Erythroblast (primary cell): ENCODE data around the gene CHN2.
A peak's percentile ranks its signal among the peaks of the same experiment; 100 is the strongest.

ENCODE experiments used
- DNase-seq, 2 experiments: peaks; one replicate each; lab custom pipeline; 2025; lab: John Stamatoyannopoulos, UW
- GATA1 ChIP-seq: IDR thresholded peaks from 2 replicates; pipeline ENCODE4 v1.6.1; 2011; ENCODE audit warnings: low read depth, mild to moderate bottlenecking, control low read depth, low read length, moderate library complexity
- POLR2A ChIP-seq: IDR thresholded peaks from 2 replicates; pipeline ENCODE4 v1.6.1; 2011; ENCODE audit warnings: mild to moderate bottlenecking, low read length

Gene CHN2

GRCh38 chr7:29224726-29225125, 30.2 kb downstream of the CHN2 start:
- DNase-seq, result no peak
- TF ChIP-seq POLR2A, result no peak

- TF ChIP-seq POLR2A (no peak), GATA1 (no peak)
- DNase-seq, result no peak
Measured at GRCh38 chr7:29228289-29229011, 33.9 kb downstream of the CHN2 start.

- TF ChIP-seq GATA1 (no peak), POLR2A (no peak)
- DNase-seq, result no peak
Measured at GRCh38 chr7:29229066-29229465, 34.5 kb downstream of the CHN2 start.

GRCh38 chr7:29229946-29230345, 35.4 kb downstream of the CHN2 start:
- TF ChIP-seq POLR2A, result no peak
- no peak for TF ChIP-seq GATA1
- no peak for DNase-seq

GRCh38 chr7:29230871-29231345, 36.3 kb downstream of the CHN2 start:
- TF ChIP-seq POLR2A (no peak), GATA1 (no peak)
- no peak for DNase-seq

GRCh38 chr7:29231671-29232232, 37.2 kb downstream of the CHN2 start:
- no peak for TF ChIP-seq GATA1
- TF ChIP-seq POLR2A, result no peak
- no peak for DNase-seq

- no peak for DNase-seq
- TF ChIP-seq GATA1 (no peak), POLR2A (no peak)
Measured at GRCh38 chr7:29234438-29234837, 39.9 kb downstream of the CHN2 start.

GRCh38 chr7:29236071-29236580, 41.6 kb downstream of the CHN2 start:
- no peak for DNase-seq
- no peak for TF ChIP-seq POLR2A
- no peak for TF ChIP-seq GATA1

- TF ChIP-seq GATA1 (no peak), POLR2A (no peak)
- no peak for DNase-seq
Measured at GRCh38 chr7:29236649-29237048, 42.1 kb downstream of the CHN2 start.

- DNase-seq, result no peak
- TF ChIP-seq GATA1 (no peak), POLR2A (no peak)
Measured at GRCh38 chr7:29237489-29237888, 42.9 kb downstream of the CHN2 start.

- peak; percentile 40 to 63 for DNase-seq
- no peak for TF ChIP-seq GATA1
- TF ChIP-seq POLR2A, result no peak
Measured at GRCh38 chr7:29239638-29240037, 45.1 kb downstream of the CHN2 start.

GRCh38 chr7:29242265-29242664, 47.7 kb downstream of the CHN2 start:
- DNase-seq, result no peak
- TF ChIP-seq POLR2A, result no peak
- TF ChIP-seq GATA1, result no peak

GRCh38 chr7:29243910-29244655, 49.5 kb downstream of the CHN2 start:
- peak in 1 of 2 experiments; percentile 3 for DNase-seq
- TF ChIP-seq POLR2A (no peak), GATA1 (no peak)
